ENCODE measurements around the gene BICRA.

BICRA gene

DNA sequence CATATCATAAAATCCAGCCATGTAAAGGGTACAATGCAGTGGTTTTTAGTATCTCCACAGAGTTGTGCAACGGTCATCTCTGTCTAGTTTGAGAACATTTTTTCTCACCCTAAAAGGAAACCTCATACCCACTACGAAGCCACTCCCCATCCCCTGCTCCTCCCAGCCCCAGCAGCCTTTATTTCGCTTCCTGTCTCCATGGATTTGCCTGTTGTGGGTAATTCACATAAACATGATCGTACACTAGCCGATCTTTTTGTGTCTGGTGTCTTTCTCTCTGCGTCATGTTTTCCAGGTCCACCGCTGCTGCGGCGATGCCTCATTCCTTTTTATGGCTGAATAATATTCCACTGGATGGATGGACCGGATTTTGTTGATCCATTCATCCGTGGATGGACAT, 28.6 kb downstream of the BICRA start:
- no peak for DNase-seq
- ATAC-seq, result no peak
- H3K4me3 Mint-ChIP-seq, result no peak overlapping the region
- H3K4me1 Mint-ChIP-seq, result peaks cover 38% of the 10 kb centered on the region
- H3K9me3 Mint-ChIP-seq, result no peaks in the 10 kb centered on the region
- H3K27me3 Mint-ChIP-seq, result no peaks in the 10 kb centered on the region
- H3K27ac Mint-ChIP-seq, result peak overlapping the region in 1 of 2 donors; percentile 60

GRCh38 chr19:47641891-47642485, 33.1 kb downstream of the BICRA start:
- peaks cover 27% of the 10 kb centered on the region for H3K4me1 Mint-ChIP-seq
- H3K27ac Mint-ChIP-seq, result no peak overlapping the region
- no peaks in the 10 kb centered on the region for H3K27me3 Mint-ChIP-seq
- DNase-seq, result no peak
- no peak for ATAC-seq
- H3K9me3 Mint-ChIP-seq, result peaks cover 0 to 3% of the 10 kb centered on the region in 2 donors
- H3K4me3 Mint-ChIP-seq, result no peak overlapping the region

- no peak for DNase-seq
- ATAC-seq, result no peak
- Mint-ChIP-seq H3K4me1 (peaks cover 27% of the 10 kb centered on the region), H3K4me3 (no peak overlapping the region), H3K9me3 (peaks cover 0 to 5% of the 10 kb centered on the region in 2 donors), H3K27ac (no peak overlapping the region), H3K27me3 (no peaks in the 10 kb centered on the region)
Observed at GRCh38 chr19:47643281-47643680, 34.3 kb downstream of the BICRA start.

- H3K9me3 Mint-ChIP-seq, result peaks cover under 1 to 5% of the 10 kb centered on the region in 2 donors
Observed at GRCh38 chr19:47644199-47644598, 35.3 kb downstream of the BICRA start.

GRCh38 chr19:47644743-47645482, 36.0 kb downstream of the BICRA start:
- Mint-ChIP-seq H3K9me3 (peaks cover 4 to 5% of the 10 kb centered on the region in 2 donors), H3K4me3 (no peak overlapping the region), H3K27ac (peak overlapping the region; percentile 3 to 35), H3K27me3 (no peaks in the 10 kb centered on the region), H3K4me1 (peaks cover 34% of the 10 kb centered on the region)
- DNase-seq (no peak), ATAC-seq (no peak)

More at GRCh38 chr19:47644199-47644598, 35.3 kb downstream of the BICRA start:
- H3K4me3 Mint-ChIP-seq, result no peak overlapping the region
- H3K27ac Mint-ChIP-seq, result peak overlapping the region in 1 of 2 donors; percentile 44
- ATAC-seq (no peak), DNase-seq (no peak)
- H3K4me1 Mint-ChIP-seq, result peaks cover 34% of the 10 kb centered on the region
- no peaks in the 10 kb centered on the region for H3K27me3 Mint-ChIP-seq

DNA sequence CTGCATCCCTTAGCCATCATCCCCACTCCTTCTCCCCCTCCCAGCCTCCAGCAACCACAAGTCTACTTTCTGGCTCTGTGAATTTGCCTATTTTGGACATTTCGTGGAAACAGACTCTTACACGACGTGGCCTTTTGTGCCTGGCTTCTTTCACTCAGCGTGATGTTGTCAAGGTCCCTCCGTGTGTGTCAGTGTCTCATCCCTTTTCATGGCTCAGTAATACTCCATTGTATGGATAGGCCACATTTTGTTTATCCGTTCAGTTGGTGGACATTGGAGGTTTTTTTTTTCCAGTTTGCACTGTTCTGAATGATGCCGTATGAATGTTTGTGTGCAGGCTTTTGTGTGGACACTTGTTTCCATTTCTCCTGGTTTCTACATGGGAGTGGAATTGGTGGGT, 38.0 kb downstream of the BICRA start:
- no peak overlapping the region for H3K4me3 Mint-ChIP-seq
- peaks cover 4 to 5% of the 10 kb centered on the region in 2 donors for H3K9me3 Mint-ChIP-seq
- no peak for ATAC-seq
- no peak for DNase-seq
- H3K27ac Mint-ChIP-seq, result no peak overlapping the region
- peaks cover 43% of the 10 kb centered on the region for H3K4me1 Mint-ChIP-seq
- no peaks in the 10 kb centered on the region for H3K27me3 Mint-ChIP-seq

DNA sequence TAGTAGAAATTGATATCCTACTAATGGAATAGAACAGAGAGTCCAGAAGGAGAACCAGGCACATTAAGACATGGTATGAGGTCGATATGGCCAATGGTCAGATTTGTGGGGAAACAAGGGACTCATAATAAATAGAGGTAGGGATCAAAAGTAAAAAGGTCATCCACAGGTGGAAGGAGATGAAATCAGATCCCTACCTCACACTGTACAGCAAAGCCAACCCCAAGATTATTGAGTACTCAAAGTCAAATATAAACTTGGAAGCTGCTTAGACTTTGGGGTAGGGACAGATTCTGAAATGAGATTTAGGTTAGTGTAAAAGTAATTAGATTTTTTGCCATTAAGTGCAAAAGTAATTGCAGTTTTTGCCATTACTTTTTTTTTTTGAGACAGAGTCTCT, 40.7 kb downstream of the BICRA start:
- Mint-ChIP-seq H3K4me3 (no peak overlapping the region), H3K9me3 (peaks cover 4 to 5% of the 10 kb centered on the region in 2 donors), H3K4me1 (peaks cover 39% of the 10 kb centered on the region), H3K27ac (peak overlapping the region in 1 of 2 donors; percentile 8), H3K27me3 (no peaks in the 10 kb centered on the region)
- ATAC-seq (no peak), DNase-seq (no peak)

DNA sequence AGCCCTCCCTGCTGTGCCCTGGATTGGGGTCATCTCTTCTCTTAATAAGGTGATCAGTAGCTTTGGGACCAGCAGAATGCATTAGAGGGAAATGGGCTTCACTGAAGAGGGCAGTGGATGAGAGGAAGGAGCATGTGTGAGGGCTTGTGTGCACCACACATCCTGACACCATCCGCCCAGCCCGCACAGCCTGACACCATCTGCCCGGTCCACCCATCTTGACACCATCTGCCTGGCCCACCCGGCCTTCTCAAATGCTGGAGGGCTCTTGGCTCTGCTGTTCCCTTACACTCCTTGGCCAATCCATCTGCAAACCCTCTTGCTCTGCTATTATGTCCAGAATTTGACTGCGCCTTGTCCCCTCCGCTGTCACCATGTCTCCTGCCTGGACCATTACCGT, 41.8 kb downstream of the BICRA start:
- Mint-ChIP-seq H3K4me1 (peaks cover 30% of the 10 kb centered on the region), H3K9me3 (peaks cover 4 to 5% of the 10 kb centered on the region in 2 donors), H3K4me3 (no peak overlapping the region), H3K27me3 (no peaks in the 10 kb centered on the region), H3K27ac (peak overlapping the region in 1 of 2 donors; percentile 8)
- ATAC-seq (no peak), DNase-seq (no peak)

- DNase-seq, result no peak
- no peak overlapping the region for H3K4me3 Mint-ChIP-seq
- no peak for ATAC-seq
- peaks cover 30% of the 10 kb centered on the region for H3K4me1 Mint-ChIP-seq
- peaks cover 4 to 5% of the 10 kb centered on the region in 2 donors for H3K9me3 Mint-ChIP-seq
- no peaks in the 10 kb centered on the region for H3K27me3 Mint-ChIP-seq
- peak overlapping the region in 1 of 2 donors; percentile 64 for H3K27ac Mint-ChIP-seq
Observed at GRCh38 chr19:47651132-47651531, 42.2 kb downstream of the BICRA start.

GRCh38 chr19:47651691-47652090, 42.8 kb downstream of the BICRA start:
- Mint-ChIP-seq H3K27ac (no peak overlapping the region), H3K27me3 (no peaks in the 10 kb centered on the region), H3K4me3 (no peak overlapping the region), H3K4me1 (peaks cover 30% of the 10 kb centered on the region), H3K9me3 (peaks cover 4 to 5% of the 10 kb centered on the region in 2 donors)
- DNase-seq (no peak), ATAC-seq (no peak)

GRCh38 chr19:47652285-47652684, 43.4 kb downstream of the BICRA start:
- no peak for ATAC-seq
- H3K4me3 Mint-ChIP-seq, result no peak overlapping the region
- H3K27me3 Mint-ChIP-seq, result no peaks in the 10 kb centered on the region

DNA sequence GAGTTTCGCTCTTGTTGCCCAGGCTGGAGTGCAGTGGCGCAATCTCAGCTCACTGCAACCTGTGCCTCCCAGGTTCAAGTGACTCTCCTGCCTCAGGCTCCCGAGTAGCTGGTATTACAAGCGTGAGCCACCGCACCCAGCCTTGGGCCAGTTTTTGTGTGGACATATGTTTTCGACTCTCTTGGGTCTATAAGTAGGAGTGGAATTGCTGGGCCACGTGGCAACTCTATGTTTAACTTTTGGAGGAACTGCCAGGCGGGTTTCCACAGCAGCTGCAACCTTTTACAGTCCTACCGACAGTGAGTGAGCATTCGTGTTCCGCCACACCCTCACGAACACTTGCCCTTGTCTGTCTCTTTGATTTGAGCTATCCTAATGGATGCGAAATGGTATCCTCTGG, 44.9 kb downstream of the BICRA start:
- Mint-ChIP-seq H3K9me3 (peaks cover 0 to 4% of the 10 kb centered on the region in 2 donors), H3K4me1 (peaks cover 14% of the 10 kb centered on the region), H3K27ac (no peak overlapping the region), H3K27me3 (no peaks in the 10 kb centered on the region), H3K4me3 (no peak overlapping the region)
- no peak for ATAC-seq
- DNase-seq, result no peak

More at GRCh38 chr19:47652285-47652684, 43.4 kb downstream of the BICRA start:
- H3K27ac Mint-ChIP-seq, result no peak overlapping the region
- no peak for DNase-seq
- H3K9me3 Mint-ChIP-seq, result peaks cover 0 to 4% of the 10 kb centered on the region in 2 donors
- H3K4me1 Mint-ChIP-seq, result peaks cover 30% of the 10 kb centered on the region

DNA sequence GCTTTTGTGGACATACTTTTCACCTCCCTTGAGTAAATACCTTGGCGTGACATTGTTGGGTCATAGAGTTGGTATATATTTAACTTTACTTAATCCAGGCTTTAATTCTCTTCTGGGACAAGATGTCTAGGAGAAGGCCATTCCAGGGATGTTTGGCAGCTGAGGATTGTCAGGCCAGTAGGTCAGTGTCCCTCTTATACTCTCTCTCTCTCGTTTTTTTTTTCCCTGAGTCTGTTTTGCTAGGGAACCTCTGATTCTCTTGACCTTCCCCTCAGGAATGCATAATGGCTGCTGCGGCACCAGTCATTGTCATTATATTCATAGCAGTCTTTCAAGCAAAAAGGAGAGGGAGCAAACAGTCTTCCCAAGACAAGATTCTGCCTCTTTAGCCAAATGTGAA, 48.8 kb downstream of the BICRA start:
- ATAC-seq (no peak), DNase-seq (no peak)
- H3K27me3 Mint-ChIP-seq, result no peaks in the 10 kb centered on the region
- H3K9me3 Mint-ChIP-seq, result no peaks in the 10 kb centered on the region
- no peak overlapping the region for H3K4me3 Mint-ChIP-seq
- peaks cover 20% of the 10 kb centered on the region for H3K4me1 Mint-ChIP-seq
- H3K27ac Mint-ChIP-seq, result peak overlapping the region in 1 of 2 donors; percentile 76

DNA sequence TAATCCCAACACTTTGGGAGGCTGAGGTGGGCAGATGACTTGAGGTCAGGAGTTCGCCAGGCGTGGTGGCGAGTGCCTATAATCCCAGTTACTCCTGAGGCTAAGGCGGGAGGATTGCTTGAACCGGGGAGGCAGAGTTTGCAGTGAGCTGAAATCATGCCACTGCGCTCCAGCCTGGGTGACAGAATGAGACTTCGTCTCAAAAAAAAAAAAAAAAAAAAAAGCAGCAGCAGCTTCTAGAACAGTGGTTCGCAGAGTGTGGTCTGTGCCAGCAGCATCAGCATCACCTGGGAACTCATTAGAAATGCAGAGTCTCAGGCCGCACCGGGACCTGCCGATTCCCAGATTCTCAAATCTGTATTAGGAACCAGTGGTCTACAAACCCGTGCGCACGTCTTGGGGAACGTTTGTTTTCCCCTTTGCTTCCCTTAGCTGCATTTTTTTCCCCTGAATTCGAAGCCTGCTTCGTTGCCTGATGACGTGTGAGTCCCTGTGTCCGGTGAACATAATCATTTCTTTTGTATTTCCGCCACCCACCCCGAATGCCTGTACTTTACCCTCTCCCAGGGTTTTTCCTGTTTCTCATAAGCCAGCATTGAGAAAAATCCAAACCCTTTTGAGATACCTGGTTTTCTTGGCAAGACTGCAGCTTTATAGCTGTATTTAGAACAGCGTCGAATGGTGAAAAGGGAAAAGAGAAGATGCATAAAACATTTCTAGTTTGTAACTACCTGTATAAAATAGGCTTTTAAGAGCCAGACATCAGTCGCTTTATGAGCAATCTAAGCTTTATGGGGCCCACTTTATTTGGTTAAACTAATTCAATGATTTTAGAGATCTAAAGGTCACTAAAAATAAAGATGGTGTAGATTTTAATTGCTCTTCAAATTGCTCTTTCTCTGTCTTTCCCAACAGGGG, 49.8 kb downstream of the BICRA start:
- Mint-ChIP-seq H3K27me3 (no peaks in the 10 kb centered on the region), H3K9me3 (no peaks in the 10 kb centered on the region), H3K27ac (peak overlapping the region in 1 of 2 donors; percentile 76), H3K4me1 (peaks cover 20% of the 10 kb centered on the region), H3K4me3 (no peak overlapping the region)
- no peak for DNase-seq
- ATAC-seq, result no peak

DNA sequence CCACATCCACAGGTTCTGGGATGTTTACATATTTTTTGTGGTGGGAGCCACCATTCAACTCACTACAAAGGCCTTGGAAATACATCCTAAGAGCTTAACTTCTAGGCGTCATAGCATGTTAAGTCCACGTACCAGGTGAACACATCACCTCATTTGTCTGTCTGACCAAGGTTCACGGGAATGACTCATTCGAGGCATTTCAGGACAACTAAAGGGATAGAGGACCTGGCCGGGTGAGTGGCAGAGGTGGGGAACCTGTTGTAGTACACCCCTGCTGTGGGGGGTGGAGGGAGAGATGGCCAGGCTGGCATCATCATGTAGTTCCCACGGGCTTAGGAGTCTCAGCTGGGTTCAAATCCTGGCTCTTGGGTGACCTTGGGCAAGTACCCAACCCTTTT, 51.5 kb downstream of the BICRA start:
- Mint-ChIP-seq H3K4me1 (peaks cover 16% of the 10 kb centered on the region), H3K9me3 (no peaks in the 10 kb centered on the region), H3K27me3 (no peaks in the 10 kb centered on the region), H3K27ac (no peak overlapping the region), H3K4me3 (no peak overlapping the region)
- no peak for ATAC-seq
- DNase-seq, result no peak
